Stimulated activated CD4-positive, alpha-beta T cell treated with anti-CD3 and anti-CD28 coated beads, Interleukin-12 subunit alpha, Interleukin-12 subunit beta, amount 100 ng/mL, for 48 hours (primary cell): ENCODE measurements around the gene CACNG5.
A peak's percentile ranks its signal among the peaks of the same experiment; 100 is the strongest.
"Not testable (repeated sequence)": the region's sequence is repeated elsewhere in the genome, so short reads cannot be mapped to it uniquely, and the experiment has no call there.

Experiments used
- DNase-seq, 3 donors: peaks; one replicate each; pipeline ENCODE4 v3.0.0-alpha.2; 2020; ENCODE audit warnings: low read depth in 2 of 3, low spot score in 1 of 3

CACNG5 gene

GRCh38 chr17:66903296-66903695 lies 68.4 kb downstream of the CACNG5 start:
- DNase-seq, result not testable (repeated sequence)

- DNase-seq, result no peak
Measured at GRCh38 chr17:66903781-66904180, 68.9 kb downstream of the CACNG5 start.

- DNase-seq, result no peak
Measured at GRCh38 chr17:66904760-66905624, 70.1 kb downstream of the CACNG5 start.

- peak; percentile 50 to 66 (median 65) for DNase-seq
Measured at GRCh38 chr17:66906321-66907278, 71.7 kb downstream of the CACNG5 start.

GRCh38 chr17:66909804-66910373 lies 75.0 kb downstream of the CACNG5 start:
- DNase-seq, result no peak

- DNase-seq, result no peak
Measured at GRCh38 chr17:66910651-66911285, 75.9 kb downstream of the CACNG5 start.

- DNase-seq, result no peak
Measured at GRCh38 chr17:66915204-66915611, 80.3 kb downstream of the CACNG5 start.

- DNase-seq, result no peak
Measured at GRCh38 chr17:66915792-66916191, 80.9 kb downstream of the CACNG5 start.

GRCh38 chr17:66916946-66917345 lies 82.0 kb downstream of the CACNG5 start:
- DNase-seq, result no peak

- no peak for DNase-seq
Measured at GRCh38 chr17:66918896-66919295, 84.0 kb downstream of the CACNG5 start.

GRCh38 chr17:66920435-66920834 lies 85.5 kb downstream of the CACNG5 start:
- no peak for DNase-seq

GRCh38 chr17:66920950-66921349 lies 86.0 kb downstream of the CACNG5 start:
- no peak for DNase-seq

- DNase-seq, result no peak
Measured at GRCh38 chr17:66923886-66924285, 89.0 kb downstream of the CACNG5 start.

- DNase-seq, result no peak
Measured at GRCh38 chr17:66925811-66926500, 91.0 kb downstream of the CACNG5 start.

GRCh38 chr17:66928949-66929348 lies 94.0 kb downstream of the CACNG5 start:
- no peak for DNase-seq

- DNase-seq, result no peak
Measured at GRCh38 chr17:66929591-66929990, 94.7 kb downstream of the CACNG5 start.

GRCh38 chr17:66930933-66931332 lies 96.0 kb downstream of the CACNG5 start:
- DNase-seq, result no peak

GRCh38 chr17:66932311-66932710 lies 97.4 kb downstream of the CACNG5 start:
- DNase-seq, result no peak

- no peak for DNase-seq
Measured at GRCh38 chr17:66934040-66934439, 99.1 kb downstream of the CACNG5 start.
